ENCODE data around the gene XYLT1. TPM values are rescaled to one million over a fixed set of nuclear protein-coding genes. Genes with fewer than 3 reads are reported as not detected.

Gene XYLT1
- total RNA-seq, 3 donors from 2014 or later (not counting 1 experiment from before 2014, with no cell fraction given): 40.9 to 55.5 (median 43.8) TPM

- 71% methylated on average over 3 of the region's 3 CpGs for WGBS (ENCODE audit: insufficient coverage)
- Histone ChIP-seq H3K9me3 (ENCODE audit: control insufficient read depth, insufficient read depth, low read length) (no peaks in the 10 kb centered on the region), H3K27ac (ENCODE audit: low read length) (no peak overlapping the region), H3K4me1 (ENCODE audit: control insufficient read depth, insufficient read depth, low read length) (peaks cover 24% of the 10 kb centered on the region), H3K4me3 (ENCODE audit: low read length) (no peak overlapping the region), H3K36me3 (ENCODE audit: control insufficient read depth, insufficient read depth, low read length) (no peaks in the 10 kb centered on the region), H3K27me3 (ENCODE audit: control insufficient read depth, insufficient read depth, low read length) (no peaks in the 10 kb centered on the region)
- no peak for TF ChIP-seq CTCF (IDR thresholded peaks at IDR 0.05)
- Mint-ChIP-seq H3K36me3 (no peaks in the 10 kb centered on the region), H3K9me3 (no peaks in the 10 kb centered on the region), H3K4me1 (peaks cover 38 to 48% of the 10 kb centered on the region in 2 donors), H3K27me3 (ENCODE audit: low read depth in 2 of 2) (no peaks in the 10 kb centered on the region), H3K27ac (peak overlapping the region; percentile 67 to 83), H3K4me3 (no peak overlapping the region)
- intact Hi-C loops (cut with micrococcal nuclease): no loop called here
- no peak for DNase-seq
- ATAC-seq: no peak
These were observed 9.9 kb downstream of the XYLT1 start for GRCh38 chr16:17460890-17461289.

- Mint-ChIP-seq H3K27me3 (ENCODE audit: low read depth in 2 of 2) (no peaks in the 10 kb centered on the region), H3K4me3 (no peak overlapping the region), H3K36me3 (no peaks in the 10 kb centered on the region), H3K27ac (no peak overlapping the region), H3K9me3 (no peaks in the 10 kb centered on the region), H3K4me1 (peaks cover 33 to 43% of the 10 kb centered on the region in 2 donors)
- ATAC-seq (no peak), DNase-seq (no peak)
- H3K27ac ChIP-seq (ENCODE audit: low read length): no peak overlapping the region
- H3K27me3 ChIP-seq (ENCODE audit: control insufficient read depth, insufficient read depth, low read length): no peaks in the 10 kb centered on the region
- WGBS (ENCODE audit: insufficient coverage): 78% methylated on average over 12 of the region's 12 CpGs
- intact Hi-C loops (cut with micrococcal nuclease): no loop called here
- H3K9me3 ChIP-seq (ENCODE audit: control insufficient read depth, insufficient read depth, low read length): no peaks in the 10 kb centered on the region
- TF ChIP-seq CTCF (IDR thresholded peaks at IDR 0.05): no peak
- no peaks in the 10 kb centered on the region for H3K36me3 ChIP-seq (ENCODE audit: control insufficient read depth, insufficient read depth, low read length)
- H3K4me1 ChIP-seq (ENCODE audit: control insufficient read depth, insufficient read depth, low read length): peaks cover 24% of the 10 kb centered on the region
- no peak overlapping the region for H3K4me3 ChIP-seq (ENCODE audit: low read length)
These were observed 10.7 kb downstream of the XYLT1 start for GRCh38 chr16:17459903-17460521.

GRCh38 chr16:17457997-17458396 is 12.8 kb downstream of the XYLT1 start:
- Histone ChIP-seq H3K4me1 (ENCODE audit: control insufficient read depth, insufficient read depth, low read length) (peaks cover 24% of the 10 kb centered on the region), H3K36me3 (ENCODE audit: control insufficient read depth, insufficient read depth, low read length) (peaks cover 2% of the 10 kb centered on the region), H3K9me3 (ENCODE audit: control insufficient read depth, insufficient read depth, low read length) (no peaks in the 10 kb centered on the region), H3K27me3 (ENCODE audit: control insufficient read depth, insufficient read depth, low read length) (no peaks in the 10 kb centered on the region), H3K4me3 (ENCODE audit: low read length) (no peak overlapping the region), H3K27ac (ENCODE audit: low read length) (no peak overlapping the region)
- H3K4me3 Mint-ChIP-seq: no peak overlapping the region
- ATAC-seq (no peak), DNase-seq (no peak)
- H3K27me3 Mint-ChIP-seq (ENCODE audit: low read depth in 2 of 2): no peaks in the 10 kb centered on the region
- peaks cover 6% of the 10 kb centered on the region for H3K36me3 Mint-ChIP-seq
- WGBS (ENCODE audit: insufficient coverage): 95% methylated on average over 8 of the region's 8 CpGs
- H3K27ac Mint-ChIP-seq: no peak overlapping the region
- TF ChIP-seq CTCF (IDR thresholded peaks at IDR 0.05): no peak
- intact Hi-C loops (cut with micrococcal nuclease): no loop called here
- no peaks in the 10 kb centered on the region for H3K9me3 Mint-ChIP-seq
- H3K4me1 Mint-ChIP-seq: peaks cover 28 to 40% of the 10 kb centered on the region in 2 donors

GRCh38 chr16:17457513-17457912 is 13.2 kb downstream of the XYLT1 start:
- no peak overlapping the region for H3K27ac ChIP-seq (ENCODE audit: low read length)
- DNase-seq: no peak
- TF ChIP-seq CTCF (IDR thresholded peaks at IDR 0.05): no peak
- no peaks in the 10 kb centered on the region for H3K9me3 ChIP-seq (ENCODE audit: control insufficient read depth, insufficient read depth, low read length)
- peaks cover 2% of the 10 kb centered on the region for H3K36me3 ChIP-seq (ENCODE audit: control insufficient read depth, insufficient read depth, low read length)
- H3K27ac Mint-ChIP-seq: no peak overlapping the region
- no peaks in the 10 kb centered on the region for H3K27me3 Mint-ChIP-seq (ENCODE audit: low read depth in 2 of 2)
- H3K36me3 Mint-ChIP-seq: peaks cover 10% of the 10 kb centered on the region
- intact Hi-C loops (cut with micrococcal nuclease): no loop called here
- H3K4me3 Mint-ChIP-seq: no peak overlapping the region
- WGBS (ENCODE audit: insufficient coverage): 72% methylated on average over 2 of the region's 3 CpGs
- no peak for ATAC-seq
- H3K9me3 Mint-ChIP-seq: no peaks in the 10 kb centered on the region
- H3K4me3 ChIP-seq (ENCODE audit: low read length): no peak overlapping the region
- H3K4me1 ChIP-seq (ENCODE audit: control insufficient read depth, insufficient read depth, low read length): peaks cover 23% of the 10 kb centered on the region
- H3K27me3 ChIP-seq (ENCODE audit: control insufficient read depth, insufficient read depth, low read length): no peaks in the 10 kb centered on the region
- H3K4me1 Mint-ChIP-seq: peaks cover 24 to 40% of the 10 kb centered on the region in 2 donors

All from natural killer cell (primary cell).